Pulmonary artery endothelial cell (primary cell): ENCODE results near the gene TSR3. TPM values are rescaled to one million over a fixed set of nuclear protein-coding genes. Genes with fewer than 3 reads are reported as not detected.
"Not testable (repeated sequence)": the region's sequence is repeated elsewhere in the genome, so short reads cannot be mapped to it uniquely, and the experiment has no call there.

ENCODE experiments used
- DNase-seq: peaks from one replicate; pipeline ENCODE4 v3.0.0-alpha.2; 2011; ENCODE audit warnings: low read depth, low spot score
- total RNA-seq: library from RNA; depleted of rRNA; stranded (reverse); fragments of >200 nt; gene quantifications from 2 replicates; pipeline ENCODE4 v1.2.3, GENCODE V29; 2014

Gene TSR3
- total RNA-seq, 1 donor from 2014 or later: 93.8 TPM

- no peak for DNase-seq
These were observed 12.6 kb downstream of the TSR3 start for GRCh38 chr16:1338855-1339675.

GRCh38 chr16:1338119-1338730 is 13.5 kb downstream of the TSR3 start:
- no peak for DNase-seq

- DNase-seq: no peak
These were observed 14.2 kb downstream of the TSR3 start for GRCh38 chr16:1337486-1337885.

GRCh38 chr16:1336619-1337018 is 15.1 kb downstream of the TSR3 start:
- no peak for DNase-seq

- no peak for DNase-seq
These were observed 15.7 kb downstream of the TSR3 start for GRCh38 chr16:1335996-1336395.

GRCh38 chr16:1335211-1335971 is 16.3 kb downstream of the TSR3 start:
- no peak for DNase-seq

GRCh38 chr16:1334739-1335138 is 16.9 kb downstream of the TSR3 start:
- DNase-seq: no peak

- no peak for DNase-seq
These were observed 17.6 kb downstream of the TSR3 start for GRCh38 chr16:1333854-1334700.

GRCh38 chr16:1333149-1333812 is 18.4 kb downstream of the TSR3 start, which contains the start of gene BAIAP3:
Gene BAIAP3 (plus strand): TSS chr16:1333645. CDS start chr16:1338550, 4,905 bp downstream.
- DNase-seq: no peak

- DNase-seq: no peak
These were observed 19.0 kb downstream of the TSR3 start for GRCh38 chr16:1332618-1333148.

- no peak for DNase-seq
These were observed 19.7 kb downstream of the TSR3 start for GRCh38 chr16:1331712-1332617.

- DNase-seq: no peak
These were observed 20.6 kb downstream of the TSR3 start for GRCh38 chr16:1330931-1331711.

GRCh38 chr16:1330260-1330914 is 21.3 kb downstream of the TSR3 start:
- DNase-seq: no peak

- DNase-seq: not testable (repeated sequence)
These were observed 22.7 kb downstream of the TSR3 start for GRCh38 chr16:1328961-1329360.

GRCh38 chr16:1328136-1328535 is 23.5 kb downstream of the TSR3 start:
- DNase-seq: not testable (repeated sequence)

GRCh38 chr16:1327619-1327947 is 24.1 kb downstream of the TSR3 start:
- DNase-seq: no peak

- no peak for DNase-seq
These were observed 24.6 kb downstream of the TSR3 start for GRCh38 chr16:1326946-1327618.

- DNase-seq: no peak
These were observed 25.3 kb downstream of the TSR3 start for GRCh38 chr16:1326391-1326790.
